HTERT RPE-1 (cell line): ENCODE data around the gene MAFB.

ENCODE experiments used
- in situ Hi-C: fragments of 300-500 bp; cut with MboI; formaldehyde crosslinking; loops from 4 replicates; pipeline ENCODE4 v1.14.3; 2020; ENCODE audit warnings: low sequenced_read_pairs

The MAFB gene

GRCh38 chr20:40663304-40663790, 25.7 kb downstream of the MAFB start:
- in situ Hi-C loops = no loop called here

- in situ Hi-C loops = no loop called here
Measured at GRCh38 chr20:40659567-40659966, 29.5 kb downstream of the MAFB start.

DNA sequence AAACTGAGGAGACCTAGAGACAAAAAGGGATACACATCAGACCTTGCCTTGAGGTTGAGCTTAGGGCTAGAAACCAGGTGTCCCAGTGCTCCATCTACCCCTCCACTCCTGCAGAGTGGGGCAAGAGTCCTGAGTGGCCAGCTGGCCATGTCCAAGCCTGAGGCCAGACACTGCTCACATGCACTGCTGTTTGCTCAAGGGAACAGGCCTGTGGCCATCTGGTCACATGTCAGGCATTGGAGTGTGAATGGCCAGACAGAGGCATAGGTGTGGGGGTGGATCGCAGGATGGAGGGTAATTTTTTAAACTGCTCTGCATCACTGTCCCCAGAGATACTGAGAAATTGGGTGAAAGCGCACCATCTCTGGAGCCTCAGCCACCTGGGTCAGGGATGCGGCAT, 30.5 kb downstream of the MAFB start:
- in situ Hi-C loops = no loop called here

DNA sequence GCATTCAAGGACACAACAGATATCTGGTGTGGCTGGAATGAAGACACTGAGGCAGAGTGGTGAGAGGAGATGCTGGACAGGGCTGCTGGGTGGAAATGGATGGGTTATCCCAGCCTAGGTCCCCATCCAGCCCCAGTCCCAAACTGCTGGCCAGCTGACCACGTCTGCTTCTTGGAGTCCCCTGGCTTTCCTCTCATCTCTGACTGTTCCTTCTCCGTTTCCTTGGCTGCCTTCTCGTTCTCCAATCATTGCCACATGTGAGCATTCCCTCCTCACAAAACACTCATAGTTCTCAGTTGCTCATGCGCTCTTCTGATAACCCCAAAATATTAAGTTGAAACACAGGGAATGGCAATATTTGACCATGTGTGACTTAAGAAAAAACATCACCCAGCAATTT, 31.5 kb downstream of the MAFB start:
- in situ Hi-C loops = no loop called here

DNA sequence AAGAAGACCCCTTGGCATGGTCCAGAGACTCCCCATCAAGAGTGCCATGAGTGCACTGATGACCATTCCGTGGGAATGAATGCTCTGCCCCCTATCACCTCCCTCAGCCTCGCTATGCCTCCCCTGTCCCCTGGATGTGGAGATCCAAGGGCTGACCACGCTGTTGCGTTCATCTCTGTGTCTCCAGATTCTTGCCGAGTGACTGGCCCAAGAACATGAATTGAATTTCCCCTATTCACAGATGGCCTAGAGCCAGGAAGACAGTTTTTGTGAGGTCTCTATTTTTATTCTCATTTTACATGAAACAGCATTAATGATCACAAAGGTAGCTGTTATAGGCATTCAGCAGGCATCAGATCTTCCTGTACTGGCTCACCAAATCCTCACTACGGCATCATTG, 33.6 kb downstream of the MAFB start:
- in situ Hi-C loops = no loop called here

DNA sequence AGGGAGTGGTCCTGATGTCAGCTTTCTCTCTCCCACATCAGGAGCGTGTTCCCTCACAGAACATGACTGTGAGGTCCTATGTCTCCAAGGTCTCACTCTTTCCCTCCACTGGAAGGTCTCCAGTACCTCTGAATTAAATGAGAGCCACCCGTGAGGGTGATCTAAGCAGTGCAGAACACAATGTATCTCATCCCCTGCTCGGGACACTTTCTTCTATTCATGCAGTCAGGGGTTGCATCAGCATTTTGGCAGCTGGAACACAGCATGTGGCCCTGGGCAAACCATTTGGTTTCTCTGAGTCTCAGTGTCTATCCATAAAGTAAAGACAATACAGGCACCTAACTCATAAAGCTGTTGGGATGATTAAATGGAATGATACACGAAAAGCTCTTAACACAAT, 34.2 kb downstream of the MAFB start:
- in situ Hi-C loops = no loop called here

DNA sequence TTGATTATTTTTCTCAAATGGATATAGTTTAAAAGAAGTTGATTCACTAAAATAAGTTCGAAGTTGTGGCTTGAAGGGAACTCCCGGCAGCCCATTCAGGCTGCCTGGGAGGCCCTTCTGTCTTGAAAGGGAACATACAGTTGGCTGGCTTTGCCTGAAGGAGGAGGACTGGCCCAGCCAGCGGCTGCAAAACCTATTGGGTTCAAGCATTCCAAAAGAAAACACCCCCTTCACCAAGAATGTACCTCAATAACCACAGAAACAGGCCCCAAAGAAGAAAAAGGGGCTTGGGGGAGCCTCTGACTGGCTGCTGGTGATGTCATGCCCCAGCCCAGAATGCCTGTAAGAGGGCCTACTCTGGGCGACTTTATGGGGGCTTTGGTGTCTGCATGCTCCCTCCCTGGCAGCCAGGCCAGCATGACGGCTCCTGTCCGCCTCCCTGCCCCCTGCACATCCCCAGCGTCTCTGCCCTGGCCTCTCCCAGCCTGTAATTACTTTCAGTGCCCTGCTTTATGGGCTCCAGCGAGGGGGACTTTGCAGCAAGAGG, 36.5 kb downstream of the MAFB start:
- in situ Hi-C loops = no loop called here

- in situ Hi-C loops = no loop called here
Measured at GRCh38 chr20:40651151-40651550, 37.9 kb downstream of the MAFB start.

- in situ Hi-C loops = no loop called here
Measured at GRCh38 chr20:40650707-40651106, 38.3 kb downstream of the MAFB start.

- in situ Hi-C loops = no loop called here
Measured at GRCh38 chr20:40648210-40649072, 40.6 kb downstream of the MAFB start.

DNA sequence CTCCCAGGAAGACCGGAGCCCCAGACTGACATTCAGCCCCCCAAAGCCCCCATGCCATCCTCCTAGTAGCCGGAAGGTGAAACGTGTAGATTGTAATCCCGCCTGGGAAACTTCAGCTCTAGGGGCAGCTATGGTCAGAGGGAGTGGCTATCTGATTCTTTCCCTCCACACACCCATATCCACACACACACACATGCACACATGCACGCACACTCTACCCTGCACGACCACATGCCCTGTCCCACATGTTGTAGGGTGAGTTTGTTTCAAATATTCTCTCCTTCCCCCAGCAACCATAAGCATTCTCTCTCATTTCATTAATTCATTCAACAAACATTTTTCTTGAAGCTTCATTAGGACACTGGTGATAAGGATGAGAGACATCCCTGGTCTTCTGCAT, 42.2 kb downstream of the MAFB start:
- in situ Hi-C loops = no loop called here

DNA sequence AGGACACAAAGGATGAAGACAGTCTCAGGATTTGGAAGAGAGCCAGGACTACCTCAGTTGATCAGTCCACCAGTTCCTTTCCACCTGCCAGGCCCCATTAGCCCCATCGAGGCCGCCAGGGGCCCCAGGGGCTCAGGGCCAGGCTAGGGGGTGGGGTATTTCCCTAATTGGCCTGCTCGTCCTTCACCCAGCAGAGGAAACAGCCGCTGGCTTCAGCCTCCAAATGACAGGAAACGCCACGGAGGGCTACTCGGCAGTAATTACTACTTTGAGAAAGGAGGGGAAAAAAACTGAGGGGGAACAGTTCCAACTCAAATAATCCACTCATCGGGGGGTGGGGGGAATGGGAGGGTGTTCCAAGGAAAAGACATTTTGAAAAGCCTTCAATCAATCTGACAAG, 42.7 kb downstream of the MAFB start:
- in situ Hi-C loops = no loop called here

- in situ Hi-C loops = no loop called here
Measured at GRCh38 chr20:40644863-40645262, 44.2 kb downstream of the MAFB start.

DNA sequence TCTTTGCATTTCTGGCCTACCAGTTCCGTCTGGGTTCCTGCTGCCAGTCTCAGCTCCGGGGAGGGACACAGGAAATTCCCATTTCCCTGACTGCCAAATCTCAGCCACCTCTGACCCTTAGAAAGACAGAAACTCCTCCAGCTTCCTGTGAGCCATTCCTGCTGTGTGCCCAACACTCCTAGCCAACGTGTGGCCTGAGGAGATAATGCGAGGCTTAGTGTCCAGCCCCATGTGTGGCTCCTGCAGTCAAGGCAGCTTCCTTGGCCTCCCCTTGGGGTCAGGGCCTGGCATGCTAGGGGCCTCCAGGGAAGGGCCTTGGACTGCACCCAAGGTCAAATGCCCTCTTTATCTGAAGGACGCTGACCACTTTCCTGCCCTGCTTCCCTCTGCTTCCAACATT, 45.1 kb downstream of the MAFB start:
- in situ Hi-C loops = no loop called here

DNA sequence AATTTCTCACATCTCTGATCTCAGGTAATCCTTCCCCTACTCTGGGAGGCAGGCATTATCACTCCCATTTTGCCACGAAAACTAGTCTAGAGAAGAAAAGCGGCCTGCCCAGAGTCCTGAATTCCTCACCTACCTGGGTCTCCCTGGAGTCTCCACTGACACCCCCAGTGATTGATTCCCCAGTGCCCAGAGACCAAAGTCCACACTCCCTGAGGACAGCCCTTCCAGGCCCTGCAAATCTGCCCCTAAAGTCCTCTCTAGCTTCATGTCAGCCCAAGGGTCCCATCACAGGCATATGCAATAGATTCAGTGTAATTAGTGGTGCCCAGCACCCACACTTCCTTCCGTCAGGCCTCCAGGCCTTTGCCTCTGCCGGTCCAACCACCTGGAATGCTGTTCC, 47.2 kb downstream of the MAFB start:
- in situ Hi-C loops = no loop called here

- in situ Hi-C loops = no loop called here
Measured at GRCh38 chr20:40641202-40641601, 47.8 kb downstream of the MAFB start.

DNA sequence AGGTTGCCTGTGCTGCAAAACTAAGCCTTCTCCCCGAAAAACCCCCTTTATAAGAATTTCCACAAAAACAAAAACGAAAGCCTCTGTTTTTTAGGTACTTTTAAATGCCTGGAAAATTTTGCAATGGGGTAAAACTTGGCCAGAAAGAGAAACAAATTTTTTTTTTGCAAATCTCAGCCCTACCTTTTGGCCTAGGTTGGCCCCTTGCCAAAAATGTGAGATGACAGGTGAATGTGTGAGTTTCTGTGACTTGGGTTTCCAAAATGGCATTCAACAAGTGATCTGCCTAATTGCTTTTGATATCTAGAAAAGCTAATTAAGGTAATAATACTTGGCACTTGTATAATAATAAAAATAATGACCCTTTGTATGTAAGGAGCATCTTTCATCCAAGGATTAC, 48.4 kb downstream of the MAFB start:
- in situ Hi-C loops = no loop called here

- in situ Hi-C loops = no loop called here
Measured at GRCh38 chr20:40639676-40640355, 49.2 kb downstream of the MAFB start.

GRCh38 chr20:40639132-40639531, 49.9 kb downstream of the MAFB start:
- in situ Hi-C loops = no loop called here

DNA sequence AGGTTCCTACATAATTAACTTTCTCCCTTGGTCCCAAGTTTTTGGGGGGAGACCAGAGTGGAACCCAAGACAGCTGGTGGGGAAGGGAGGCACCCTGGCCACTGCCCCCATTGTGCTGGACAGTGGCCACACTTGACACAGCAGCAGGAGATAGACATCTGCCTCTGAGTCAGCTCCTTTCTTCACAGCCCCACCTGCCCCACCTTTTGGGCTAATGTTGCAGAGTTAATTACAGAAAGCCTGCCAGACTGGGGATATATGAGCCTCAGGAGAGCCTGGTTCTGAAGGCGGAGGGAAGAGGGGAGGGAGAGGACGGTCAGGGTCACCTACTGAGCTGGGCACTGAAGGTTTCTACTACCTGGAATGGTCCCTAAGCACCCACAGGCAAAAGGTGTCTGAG, 50.6 kb downstream of the MAFB start:
- in situ Hi-C loops = no loop called here

DNA sequence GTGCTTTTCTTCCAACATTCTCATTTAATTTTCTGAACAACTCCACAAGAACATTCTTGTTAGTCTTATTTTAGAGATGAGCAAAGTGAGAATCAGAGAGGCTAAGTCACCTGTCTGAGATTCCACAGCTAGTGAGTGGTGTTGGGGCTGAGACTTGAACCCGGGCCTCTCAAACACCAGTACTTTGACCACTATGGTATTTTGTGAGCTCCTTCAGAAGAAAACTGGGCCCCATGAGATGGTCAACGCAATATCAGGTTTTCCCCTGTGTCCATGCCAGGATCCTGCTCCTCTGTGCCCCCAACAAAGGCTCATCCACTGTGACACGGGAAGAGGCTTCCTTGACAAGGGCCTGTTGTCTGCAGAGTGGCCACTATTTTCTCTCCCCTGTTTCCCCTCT, 51.9 kb downstream of the MAFB start:
- in situ Hi-C loops = no loop called here

DNA sequence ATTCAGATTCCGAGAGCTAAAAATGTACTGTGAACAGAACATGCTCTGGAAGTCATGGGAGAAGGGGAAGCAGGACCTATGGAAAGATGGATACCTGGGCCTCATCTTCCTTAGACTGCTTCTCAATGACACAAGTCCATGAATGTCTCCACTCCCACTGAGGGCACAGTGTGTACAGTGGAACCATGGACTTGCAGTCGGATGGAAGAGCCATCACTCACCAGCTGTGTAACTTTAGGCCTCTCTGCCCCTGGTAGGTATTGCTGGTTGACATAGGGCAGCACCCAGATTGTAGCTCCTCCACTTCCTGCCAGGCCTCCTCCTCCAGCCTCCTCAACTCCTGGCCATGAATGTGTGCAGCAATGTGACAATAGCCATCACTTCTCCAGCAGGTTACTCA, 52.5 kb downstream of the MAFB start:
- in situ Hi-C loops = no loop called here
